Subcutaneous adipose tissue (tissue), 4 donors: ENCODE results near the gene STPG1. TPM values are rescaled to one million over a fixed set of nuclear protein-coding genes. Genes with fewer than 3 reads are reported as not detected.

Experiments used
- total RNA-seq, 4 donors: library from RNA; depleted of rRNA; stranded (reverse); fragments of >200 nt; gene quantifications; one replicate each; pipeline ENCODE4 v1.1.0, GENCODE V29; 2016
- TF ChIP-seq, protein P1 (sequence below): fragments of 450-650 bp; IDR thresholded peaks from one replicate; pipeline ENCODE4 v1.5.1; 2016; ENCODE audit warnings: low read depth, mild to moderate bottlenecking, control low read depth, antibody characterized with exemption, moderate library complexity

STPG1 gene
- total RNA-seq, 4 donors from 2014 or later = 1.5 to 5.5 (median 3.1) TPM

DNA sequence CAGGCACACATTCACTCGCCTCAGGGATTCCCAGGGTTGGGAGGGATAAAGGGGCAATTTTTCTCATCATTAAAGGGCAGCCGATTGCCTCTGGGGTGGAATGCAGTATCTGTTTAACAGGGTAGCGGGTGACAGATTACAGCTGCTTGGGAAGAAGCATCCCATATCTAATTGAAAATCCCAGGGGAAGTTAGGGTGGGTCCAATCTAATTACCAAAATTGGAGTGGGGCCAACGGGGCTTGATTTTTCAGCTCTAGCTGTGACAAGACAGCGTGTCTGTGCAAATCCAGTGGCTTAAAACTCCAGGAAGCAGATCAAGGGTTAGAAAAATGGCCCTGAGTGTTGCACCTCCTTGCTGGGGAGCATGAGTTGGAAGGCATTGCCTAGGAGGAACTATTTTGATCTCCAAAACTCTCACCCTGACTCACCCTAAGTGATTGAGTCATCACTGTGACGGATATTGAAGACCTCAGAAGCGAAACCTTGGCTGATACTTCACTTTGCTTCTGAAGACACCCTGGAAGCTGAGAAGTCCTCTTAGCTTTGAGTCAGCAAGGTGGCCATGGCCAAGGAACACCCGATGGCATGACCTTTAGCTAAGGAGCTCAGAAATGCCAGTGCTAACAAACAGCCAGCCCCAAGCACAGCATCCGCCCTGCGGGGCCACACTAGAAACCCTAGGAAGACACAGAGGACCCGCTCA lies 48.5 kb downstream of the STPG1 start:
- TF ChIP-seq, protein P1, sequence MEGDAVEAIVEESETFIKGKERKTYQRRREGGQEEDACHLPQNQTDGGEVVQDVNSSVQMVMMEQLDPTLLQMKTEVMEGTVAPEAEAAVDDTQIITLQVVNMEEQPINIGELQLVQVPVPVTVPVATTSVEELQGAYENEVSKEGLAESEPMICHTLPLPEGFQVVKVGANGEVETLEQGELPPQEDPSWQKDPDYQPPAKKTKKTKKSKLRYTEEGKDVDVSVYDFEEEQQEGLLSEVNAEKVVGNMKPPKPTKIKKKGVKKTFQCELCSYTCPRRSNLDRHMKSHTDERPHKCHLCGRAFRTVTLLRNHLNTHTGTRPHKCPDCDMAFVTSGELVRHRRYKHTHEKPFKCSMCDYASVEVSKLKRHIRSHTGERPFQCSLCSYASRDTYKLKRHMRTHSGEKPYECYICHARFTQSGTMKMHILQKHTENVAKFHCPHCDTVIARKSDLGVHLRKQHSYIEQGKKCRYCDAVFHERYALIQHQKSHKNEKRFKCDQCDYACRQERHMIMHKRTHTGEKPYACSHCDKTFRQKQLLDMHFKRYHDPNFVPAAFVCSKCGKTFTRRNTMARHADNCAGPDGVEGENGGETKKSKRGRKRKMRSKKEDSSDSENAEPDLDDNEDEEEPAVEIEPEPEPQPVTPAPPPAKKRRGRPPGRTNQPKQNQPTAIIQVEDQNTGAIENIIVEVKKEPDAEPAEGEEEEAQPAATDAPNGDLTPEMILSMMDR = no peak

DNA sequence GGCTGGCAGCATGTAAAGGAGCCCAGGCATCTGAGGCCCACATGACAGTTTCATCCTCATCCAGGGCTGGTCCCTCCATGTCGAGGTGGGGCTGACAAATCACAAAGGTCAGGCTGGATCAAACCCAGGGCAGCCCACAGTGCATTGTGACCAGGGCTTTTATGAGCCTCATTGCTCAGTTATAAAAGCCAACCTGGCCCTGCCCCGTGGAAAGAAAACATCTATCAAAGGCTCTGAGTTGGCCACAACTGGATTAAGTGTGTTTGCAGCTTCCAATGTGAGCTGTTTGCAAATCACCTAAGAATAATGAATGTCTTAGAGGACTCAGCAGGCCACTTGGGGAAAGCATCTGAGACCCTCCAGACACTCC lies 49.0 kb downstream of the STPG1 start:
- TF ChIP-seq, protein P1 = no peak

DNA sequence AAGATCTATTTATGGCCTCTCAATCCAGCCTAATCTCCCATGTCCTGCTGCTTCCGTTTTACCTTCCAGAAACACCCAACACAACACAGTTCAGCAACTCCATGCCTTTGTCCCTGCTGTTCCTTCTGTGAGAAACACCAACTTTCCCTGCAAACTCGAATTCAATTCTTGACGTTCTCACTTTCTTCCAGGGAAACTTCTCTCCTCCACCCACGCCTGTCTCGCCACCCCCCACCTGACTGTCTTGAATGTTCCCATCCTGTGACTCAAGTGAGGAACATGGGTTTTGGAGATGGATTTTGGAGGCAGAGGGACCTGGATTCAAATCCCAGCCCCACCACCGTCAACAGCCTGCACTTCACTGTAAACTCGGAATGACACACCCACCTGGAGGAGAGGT lies 49.6 kb downstream of the STPG1 start:
- TF ChIP-seq, protein P1 = no peak

DNA sequence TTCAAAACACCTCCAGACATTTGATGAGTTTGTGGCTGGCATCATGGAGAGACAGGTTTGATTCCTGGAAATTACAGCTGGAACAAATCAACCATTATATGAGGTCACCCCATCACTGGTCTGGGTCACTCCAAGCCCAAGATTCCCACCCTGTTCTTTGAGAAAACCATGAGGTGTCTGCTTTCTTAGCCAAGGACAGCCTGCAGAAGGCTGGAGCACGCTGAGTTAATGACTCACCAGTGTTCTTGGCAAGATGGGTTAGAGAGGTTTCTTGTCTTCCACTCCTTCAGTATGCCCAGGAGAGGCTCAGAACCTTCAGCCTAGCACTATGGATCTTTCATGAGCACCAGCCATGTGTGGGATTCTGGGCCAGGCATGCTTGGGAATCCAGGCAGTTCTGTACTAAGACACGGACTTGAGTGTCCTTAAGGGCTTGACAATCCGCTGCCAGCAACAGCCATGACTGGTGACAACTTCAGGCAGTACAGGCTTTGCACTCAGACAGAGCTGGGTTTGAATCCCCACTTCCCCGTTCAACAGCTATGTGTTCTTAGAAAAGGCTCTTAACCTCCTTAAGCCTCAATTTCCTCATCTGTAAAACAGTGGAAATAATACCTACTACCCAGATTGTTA lies 50.5 kb downstream of the STPG1 start:
- TF ChIP-seq, protein P1 = no peak

DNA sequence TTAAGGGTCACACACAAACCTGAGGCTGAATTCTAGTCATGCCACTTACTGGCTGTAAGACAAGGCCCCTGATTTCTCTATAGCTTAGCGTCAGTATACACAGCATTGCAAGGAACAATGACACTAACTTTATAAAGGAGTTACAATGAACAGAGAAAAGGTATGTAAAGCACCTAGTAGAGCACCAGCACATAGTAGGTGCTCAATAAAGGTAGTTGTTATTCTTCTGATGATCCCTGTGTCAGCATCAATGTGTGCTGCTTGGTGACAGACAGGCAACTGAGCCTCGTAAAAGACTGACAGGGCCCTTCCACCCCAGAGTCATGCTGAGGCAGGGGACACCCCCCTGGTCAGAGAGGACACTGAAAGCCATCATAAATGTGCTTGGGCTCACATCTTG lies 51.2 kb downstream of the STPG1 start:
- TF ChIP-seq, protein P1 = no peak

DNA sequence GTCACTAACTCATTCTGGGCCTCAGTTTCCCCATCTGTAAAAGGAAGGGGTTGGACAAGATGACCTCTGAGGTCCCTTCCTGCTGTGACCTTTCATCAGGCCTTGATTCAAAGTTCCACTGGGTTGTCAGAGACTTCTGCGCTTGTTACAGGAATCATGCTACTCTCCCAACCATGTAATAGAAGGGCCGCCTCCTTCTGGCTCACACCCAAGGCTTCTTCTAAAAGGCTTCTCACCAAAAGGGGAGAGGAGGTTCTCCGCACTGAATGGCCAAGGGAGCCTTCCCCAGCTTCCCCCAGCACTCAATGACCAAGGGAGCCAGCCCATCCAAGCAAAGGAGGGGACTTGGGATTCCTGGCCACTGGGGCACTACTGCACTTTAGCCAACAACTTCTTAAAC lies 51.8 kb downstream of the STPG1 start:
- TF ChIP-seq, protein P1 = no peak

DNA sequence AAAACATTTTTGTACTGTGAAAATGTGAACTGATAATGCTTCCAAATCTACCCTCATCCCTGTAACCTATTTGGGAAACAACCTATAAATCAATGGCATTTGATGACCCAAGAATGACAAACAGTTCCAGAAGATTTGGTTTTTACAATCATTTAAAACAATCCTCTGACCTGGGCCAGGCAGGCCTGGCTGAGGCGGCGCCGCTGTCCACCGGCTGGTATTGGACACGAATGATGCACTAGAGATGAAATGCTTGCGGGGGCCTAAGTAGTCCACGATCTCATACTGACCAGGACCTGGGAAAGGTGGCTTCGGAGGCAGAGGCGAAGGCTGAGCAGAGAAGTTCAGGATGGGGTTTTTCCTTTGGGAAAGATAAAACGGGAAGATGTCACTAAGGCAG lies 52.9 kb downstream of the STPG1 start:
- TF ChIP-seq, protein P1 = no peak
